B cell (primary cell): Measurements from ENCODE around the gene CCL26. TPM values are rescaled to one million over a fixed set of nuclear protein-coding genes. Genes with fewer than 3 reads are reported as not detected.
"Not testable (repeated sequence)": the region's sequence is repeated elsewhere in the genome, so short reads cannot be mapped to it uniquely, and the experiment has no call there.

ENCODE experiments used
- ATAC-seq: fragments of 200-7000 bp; cut with Tn5 transposase; one replicate; pipeline ENCODE4 v1.10.0; 2021; ENCODE audit warnings: low read depth, mild to moderate bottlenecking, moderate number of reproducible peaks, moderate library complexity
- CTCF ChIA-PET: fragments of 350-600 bp; sonication (Branson Sonifier 250); formaldehyde crosslinking; loops from one replicate; lab custom pipeline; 2021; ENCODE audit warnings: antibody characterized with exemption, inconsistent platforms; lab: Charles Lee
- POLR2A ChIA-PET: fragments of 350-600 bp; sonication (Branson Sonifier 250); formaldehyde crosslinking; loops from one replicate; lab custom pipeline; 2021; ENCODE audit warnings: antibody characterized with exemption; lab: Charles Lee
- DNase-seq: peaks from one replicate; pipeline ENCODE4 v3.0.0; 2013
- H2AFZ ChIP-seq: 2 replicates; pipeline ENCODE4 v1.6.1; 2012; ENCODE audit warnings: mild to moderate bottlenecking, low read depth, low read length; ENCODE audit not compliant: insufficient read depth, poor library complexity, severe bottlenecking
- H3K27ac ChIP-seq, 2 donors: 1 replicate in 1 of 2; 2 replicates in 1 of 2; pipeline ENCODE4 v1.5.1; 2012 to 2013; ENCODE audit warnings: low read length in 2 of 2, mild to moderate bottlenecking in 2 of 2, moderate library complexity in 1 of 2
- H3K27me3 ChIP-seq, 4 experiments: fragments of 200-600 bp in 1 of 4; sonication (generic) in 1 of 4; replicated peaks in 1 of 4; 1 replicate in 2 of 4; 2 replicates in 2 of 4; pipeline versions ENCODE4 v1.6.1 to v1.7.0; 2013 to 2016; ENCODE audit warnings: low read length in 3 of 4, mild to moderate bottlenecking in 2 of 4, mixed read lengths in 1 of 4, moderate library complexity in 1 of 4; ENCODE audit not compliant: insufficient read depth in 4 of 4, control insufficient read depth in 3 of 4; ENCODE audit errors: control extremely low read depth in 1 of 4
- H3K36me3 ChIP-seq, 2 experiments: replicated peaks in 1 of 2; 1 replicate in 1 of 2; 2 replicates in 1 of 2; pipeline versions ENCODE4 v1.6.1 to v1.7.1; 2013; ENCODE audit warnings: low read length in 1 of 2; ENCODE audit not compliant: insufficient read depth in 2 of 2, control insufficient read depth in 1 of 2; ENCODE audit errors: control extremely low read depth in 1 of 2, extremely low read depth in 1 of 2
- H3K4me1 ChIP-seq, 2 donors: fragments of 200-600 bp in 1 of 2; sonication (generic) in 1 of 2; 1 replicate in 1 of 2; 2 replicates in 1 of 2; pipeline versions ENCODE4 v1.5.1 to v1.6.1; 2013 to 2017; ENCODE audit warnings: low read length in 2 of 2; ENCODE audit not compliant: control insufficient read depth in 2 of 2, insufficient read depth in 2 of 2
- H3K4me2 ChIP-seq: replicated peaks from 2 replicates; pipeline ENCODE3; 2012; ENCODE audit warnings: mild to moderate bottlenecking, low read depth, low read length; ENCODE audit not compliant: poor library complexity, severe bottlenecking
- H3K4me3 ChIP-seq, 5 experiments: fragments of 200-600 bp in 1 of 5; sonication (generic) in 1 of 5; 1 replicate in 3 of 5; 2 replicates in 2 of 5; pipeline versions ENCODE4 v1.5.1 to v1.7.0; 2011 to 2016; ENCODE audit warnings: low read length in 4 of 5, mild to moderate bottlenecking in 4 of 5, low read depth in 2 of 5, control low read depth in 1 of 5, moderate library complexity in 1 of 5; ENCODE audit not compliant: insufficient read depth in 1 of 5; ENCODE audit errors: control extremely low read depth in 1 of 5, extremely low read depth in 1 of 5
- H3K79me2 ChIP-seq: fragments of 200-600 bp; sonication (generic); one replicate; pipeline ENCODE4 v1.6.0; 2016; ENCODE audit warnings: low read length; ENCODE audit not compliant: control insufficient read depth, insufficient read depth
- H3K9ac ChIP-seq: fragments of 200-600 bp; sonication (generic); 2 replicates; pipeline ENCODE4 v1.6.1; 2017; ENCODE audit warnings: mild to moderate bottlenecking, low read length, moderate library complexity
- H3K9me3 ChIP-seq, 3 donors: one replicate each; pipeline versions ENCODE4 v1.6.1 to v1.7.1; 2013; ENCODE audit warnings: low read length in 2 of 3; ENCODE audit not compliant: control insufficient read depth in 2 of 3, insufficient read depth in 1 of 3; ENCODE audit errors: control extremely low read depth in 1 of 3
- H4K20me1 ChIP-seq: 2 replicates; pipeline ENCODE4 v1.6.0; 2012; ENCODE audit warnings: mild to moderate bottlenecking, low read length; ENCODE audit not compliant: insufficient read depth, control insufficient read depth, poor library complexity, severe bottlenecking
- H3K27ac Mint-ChIP-seq: one replicate; pipeline ENCODE4 v1.8.0; 2021; ENCODE audit warnings: mixed read lengths
- H3K27me3 Mint-ChIP-seq: one replicate; pipeline ENCODE4 v1.8.0; 2021; ENCODE audit warnings: mixed read lengths
- H3K4me1 Mint-ChIP-seq: one replicate; pipeline ENCODE4 v1.8.0; 2021; ENCODE audit warnings: mixed read lengths
- H3K4me3 Mint-ChIP-seq: one replicate; pipeline ENCODE4 v1.8.0; 2021; ENCODE audit warnings: mixed read lengths
- H3K9me3 Mint-ChIP-seq: one replicate; pipeline ENCODE4 v1.8.0; 2022; ENCODE audit warnings: mixed read lengths; ENCODE audit not compliant: insufficient read depth
- CTCF ChIP-seq: fragments of 200-600 bp; IDR thresholded peaks from one replicate; pipeline ENCODE4 v1.8.0; 2022; ENCODE audit warnings: antibody characterized with exemption, mild to moderate bottlenecking
- EZH2 ChIP-seq: IDR thresholded peaks from 2 replicates; pipeline ENCODE4 v1.6.1; 2012; ENCODE audit warnings: borderline replicate concordance, low read depth, mild to moderate bottlenecking, moderate library complexity, low read length; ENCODE audit not compliant: insufficient read depth, poor library complexity, severe bottlenecking
- WGBS: methylation state at CpG from one replicate; pipeline ENCODE4 v1.1.5; 2013; ENCODE audit warnings: missing lambda C conversion rate; ENCODE audit not compliant: insufficient coverage; 5-methylcytosine and 5-hydroxymethylcytosine counted together
- intact Hi-C: fragments of 100-400 bp; cut with micrococcal nuclease; formaldehyde crosslinking; loops from one replicate; pipeline ENCODE4 v1.10.0; 2022
- polyA plus RNA-seq: library from polyadenylated mRNA; depleted of rRNA; stranded (reverse); fragments of >200 nt; gene quantifications from 2 replicates; pipeline ENCODE4 v1.2.3, GENCODE V29; 2012
- total RNA-seq, 2 donors: library from RNA; stranded (reverse); fragments of 120-200 nt in 1 of 2; gene quantifications; 1 replicate in 1 of 2; 2 replicates in 1 of 2; pipeline versions ENCODE4 v1.2.3 to v1.2.4, GENCODE V29; 2013 to 2022

The CCL26 gene
- total and polyA plus RNA-seq, 2 donors (not counting 1 experiment from before 2014, with no cell fraction given): not detected

GRCh38 chr7:75789361-75789924 lies 17.4 kb upstream of the CCL26 start:
- H3K4me2 ChIP-seq: no peak overlapping the region
- ATAC-seq (no peak), DNase-seq (no peak)
- ChIA-PET CTCF (no interaction called here), POLR2A (no interaction called here)
- no peak overlapping the region for H3K27ac ChIP-seq
- no peaks in the 10 kb centered on the region for H3K9me3 ChIP-seq
- no peak for TF ChIP-seq EZH2
- TF ChIP-seq CTCF: no peak
- H3K4me3 ChIP-seq: no peak overlapping the region
- Mint-ChIP-seq H3K4me1 (no peaks in the 10 kb centered on the region), H3K9me3 (no peaks in the 10 kb centered on the region), H3K27me3 (peaks cover 4% of the 10 kb centered on the region), H3K4me3 (no peak overlapping the region), H3K27ac (no peak overlapping the region)
- H3K79me2 ChIP-seq: no peaks in the 10 kb centered on the region
- intact Hi-C loops: no loop called here
- WGBS: 100% methylated on average over 1 of the region's 3 CpGs
- peaks cover 0 to 2% (median 0%) of the 10 kb centered on the region in 4 experiments for H3K27me3 ChIP-seq
- H3K9ac ChIP-seq: no peak overlapping the region
- no peaks in the 10 kb centered on the region for H4K20me1 ChIP-seq
- no peak overlapping the region for H2AFZ ChIP-seq
- no peaks in the 10 kb centered on the region for H3K4me1 ChIP-seq
- H3K36me3 ChIP-seq: no peaks in the 10 kb centered on the region

GRCh38 chr7:75788154-75788847 lies 16.3 kb upstream of the CCL26 start:
- H3K4me1 Mint-ChIP-seq, DNase-seq: not testable (repeated sequence)

GRCh38 chr7:75783058-75783457 lies 11.0 kb upstream of the CCL26 start:
- H3K4me1 Mint-ChIP-seq, H3K9ac ChIP-seq, H3K27ac ChIP-seq, H3K4me2 ChIP-seq, H3K27ac Mint-ChIP-seq, ATAC-seq, H3K4me3 Mint-ChIP-seq, intact Hi-C loops, H3K4me3 ChIP-seq, H3K4me1 ChIP-seq, POLR2A ChIA-PET, H2AFZ ChIP-seq, DNase-seq, H3K79me2 ChIP-seq, H3K9me3 Mint-ChIP-seq, CTCF ChIA-PET, H3K36me3 ChIP-seq, H3K9me3 ChIP-seq, H4K20me1 ChIP-seq, H3K27me3 ChIP-seq: not testable (repeated sequence)
- no CpG with 5 or more reads among the region's 5 CpGs for WGBS
- peaks cover 29% of the 10 kb centered on the region for H3K27me3 Mint-ChIP-seq

More at GRCh38 chr7:75788154-75788847, 16.3 kb upstream of the CCL26 start:
- H3K4me2 ChIP-seq, H3K9me3 Mint-ChIP-seq, H2AFZ ChIP-seq, POLR2A ChIA-PET, H3K27me3 ChIP-seq, H3K27me3 Mint-ChIP-seq, intact Hi-C loops, H3K9ac ChIP-seq, H3K36me3 ChIP-seq, H3K27ac Mint-ChIP-seq, H3K4me3 Mint-ChIP-seq, H3K4me3 ChIP-seq, ATAC-seq, H3K4me1 ChIP-seq, H3K27ac ChIP-seq, H3K9me3 ChIP-seq, H3K79me2 ChIP-seq, H4K20me1 ChIP-seq: not testable (repeated sequence)
- CTCF ChIA-PET: interaction anchor here (0.6 kb wide), 1 partner anchor 45 kb away, joined by 3 read pairs; no protein-coding TSS in a partner anchor
- WGBS: 80% methylated on average over 9 of the region's 14 CpGs
